H9 (cell line): Measurements from ENCODE around the gene SLC25A26. TPM values are rescaled to one million over a fixed set of nuclear protein-coding genes. Genes with fewer than 3 reads are reported as not detected.

Experiments
- DNase-seq: peaks from one replicate; pipeline ENCODE4 v3.0.0-alpha.2; 2017
- H2AFZ ChIP-seq: one replicate; pipeline ENCODE4 v1.6.1; 2013; ENCODE audit warnings: mild to moderate bottlenecking, low read length, control low read depth, moderate library complexity
- H2AK5ac ChIP-seq: 2 replicates; pipeline ENCODE4 v1.6.1; 2013; ENCODE audit warnings: low read length, control low read depth, mixed read lengths; ENCODE audit not compliant: insufficient read length
- H2BK120ac ChIP-seq: one replicate; pipeline ENCODE4 v1.6.1; 2013; ENCODE audit warnings: low read depth, mild to moderate bottlenecking, low read length, control low read depth, inconsistent platforms; ENCODE audit not compliant: poor library complexity, severe bottlenecking
- H2BK12ac ChIP-seq: 2 replicates; pipeline ENCODE4 v1.6.1; 2013; ENCODE audit warnings: low read length, control low read depth, mixed read lengths, low read depth; ENCODE audit not compliant: insufficient read length
- H2BK15ac ChIP-seq: 2 replicates; pipeline ENCODE4 v1.6.1; 2013; ENCODE audit warnings: low read depth, low read length, control low read depth
- H2BK20ac ChIP-seq: one replicate; pipeline ENCODE4 v1.6.1; 2013; ENCODE audit warnings: low read depth, mild to moderate bottlenecking, low read length, control low read depth, inconsistent platforms; ENCODE audit not compliant: poor library complexity, severe bottlenecking
- H2BK5ac ChIP-seq: 2 replicates; pipeline ENCODE4 v1.6.1; 2013; ENCODE audit warnings: low read length, control low read depth, mixed read lengths; ENCODE audit not compliant: insufficient read length
- H3K14ac ChIP-seq: 2 replicates; pipeline ENCODE4 v1.6.1; 2013; ENCODE audit warnings: low read length, control low read depth; ENCODE audit not compliant: insufficient read depth
- H3K18ac ChIP-seq: 2 replicates; pipeline ENCODE4 v1.6.1; 2013; ENCODE audit warnings: low read depth, mild to moderate bottlenecking, mixed read lengths, low read length, control low read depth; ENCODE audit not compliant: insufficient read length
- H3K23ac ChIP-seq: 2 replicates; pipeline ENCODE4 v1.6.1; 2013; ENCODE audit warnings: low read length, control low read depth, mixed read lengths, low read depth; ENCODE audit not compliant: insufficient read length
- H3K23me2 ChIP-seq: 2 replicates; pipeline ENCODE4 v1.6.1; 2013; ENCODE audit warnings: low read depth, mild to moderate bottlenecking, mixed read lengths, low read length, control low read depth; ENCODE audit not compliant: insufficient read length, poor library complexity, severe bottlenecking
- H3K27ac ChIP-seq: 2 replicates; pipeline ENCODE4 v1.5.1; 2013; ENCODE audit warnings: low read length, control low read depth, mixed read lengths, low read depth; ENCODE audit not compliant: insufficient read length
- H3K27me3 ChIP-seq: 2 replicates; pipeline ENCODE4 v1.6.1; 2013; ENCODE audit warnings: low read length, control low read depth, inconsistent platforms; ENCODE audit not compliant: insufficient read depth
- H3K4ac ChIP-seq: 2 replicates; pipeline ENCODE4 v1.6.1; 2013; ENCODE audit warnings: low read depth, mild to moderate bottlenecking, control low read depth, inconsistent platforms, low read length, moderate library complexity
- H3K4me1 ChIP-seq: 2 replicates; pipeline ENCODE4 v1.6.1; 2013; ENCODE audit warnings: low read length, control low read depth, inconsistent platforms; ENCODE audit not compliant: insufficient read depth
- H3K4me2 ChIP-seq: 2 replicates; pipeline ENCODE4 v1.6.1; 2013; ENCODE audit warnings: low read length, control low read depth, mixed read lengths; ENCODE audit not compliant: insufficient read length, insufficient read depth
- H3K56ac ChIP-seq: 2 replicates; pipeline ENCODE4 v1.6.1; 2013; ENCODE audit warnings: low read depth, mild to moderate bottlenecking, mixed read lengths, low read length, control low read depth; ENCODE audit not compliant: insufficient read length
- H3K79me1 ChIP-seq: 2 replicates; pipeline ENCODE4 v1.6.1; 2013; ENCODE audit warnings: low read depth, mild to moderate bottlenecking, moderate library complexity, low read length, control low read depth, inconsistent platforms; ENCODE audit not compliant: insufficient read depth, poor library complexity, severe bottlenecking
- H3K79me2 ChIP-seq: 2 replicates; pipeline ENCODE4 v1.6.1; 2013; ENCODE audit warnings: low read length, control low read depth, inconsistent platforms; ENCODE audit not compliant: insufficient read depth
- H3K9ac ChIP-seq: 2 replicates; pipeline ENCODE4 v1.6.1; 2013; ENCODE audit warnings: low read length, control low read depth, mixed read lengths; ENCODE audit not compliant: insufficient read length; ENCODE audit errors: extremely low read depth
- H3K9me3 ChIP-seq: one replicate; pipeline ENCODE4 v1.6.1; 2013; ENCODE audit warnings: low read depth, low read length, inconsistent platforms; ENCODE audit not compliant: control insufficient read depth
- H3T11ph ChIP-seq: one replicate; pipeline ENCODE4 v1.6.1; 2013; ENCODE audit warnings: mild to moderate bottlenecking, low read length, control low read depth, inconsistent platforms
- H4K20me1 ChIP-seq: one replicate; pipeline ENCODE4 v1.6.1; 2013; ENCODE audit not compliant: control insufficient read depth, insufficient read length, insufficient read depth
- H4K5ac ChIP-seq: 2 replicates; pipeline ENCODE4 v1.6.1; 2013; ENCODE audit warnings: low read depth, mild to moderate bottlenecking, mixed read lengths, low read length, control low read depth; ENCODE audit not compliant: insufficient read length
- H4K8ac ChIP-seq: replicated peaks from 2 replicates; pipeline ENCODE4 v1.6.1; 2013; ENCODE audit warnings: low read length, control low read depth, mixed read lengths, low read depth; ENCODE audit not compliant: insufficient read length
- H4K91ac ChIP-seq: 2 replicates; pipeline ENCODE4 v1.6.1; 2013; ENCODE audit warnings: low read depth, mild to moderate bottlenecking, moderate library complexity, mixed read lengths, low read length, control low read depth; ENCODE audit not compliant: insufficient read length
- H3K27ac Mint-ChIP-seq, 3 experiments: 2 replicates in 2 of 3; 3 replicates in 1 of 3; pipeline ENCODE4 v1.8.0; 2020 to 2021; ENCODE audit warnings: mixed read lengths in 3 of 3, mild to moderate bottlenecking in 1 of 3, moderate library complexity in 1 of 3
- H3K27me3 Mint-ChIP-seq: 2 replicates; pipeline ENCODE4 v1.8.0; 2021; ENCODE audit warnings: low read depth, mild to moderate bottlenecking, moderate library complexity, mixed read lengths
- H3K36me3 Mint-ChIP-seq, 3 experiments: 2 replicates in 2 of 3; 3 replicates in 1 of 3; pipeline ENCODE4 v1.8.0; 2020 to 2021; ENCODE audit warnings: low read depth in 3 of 3, mixed read lengths in 3 of 3; ENCODE audit not compliant: insufficient read depth in 1 of 3
- H3K4me1 Mint-ChIP-seq, 2 experiments: 2 replicates each; pipeline ENCODE4 v1.8.0; 2020; ENCODE audit warnings: mixed read lengths in 2 of 2
- H3K4me3 Mint-ChIP-seq, 2 experiments: 2 replicates in 1 of 2; 3 replicates in 1 of 2; pipeline ENCODE4 v1.8.0; 2020 to 2021; ENCODE audit warnings: mild to moderate bottlenecking in 2 of 2, mixed read lengths in 2 of 2, moderate library complexity in 1 of 2
- H3K9me3 Mint-ChIP-seq, 2 experiments: 2 replicates in 1 of 2; 3 replicates in 1 of 2; pipeline ENCODE4 v1.8.0; 2020; ENCODE audit warnings: mild to moderate bottlenecking in 2 of 2, mixed read lengths in 2 of 2, moderate library complexity in 1 of 2
- CTCF ChIP-seq: fragments of 200-600 bp; sonication (generic); conservative IDR thresholded peaks from 3 replicates; pipeline ENCODE4 v1.8.0; 2021; ENCODE audit warnings: antibody characterized with exemption, mild to moderate bottlenecking
- WGBS: extraction: QIAGEN DNeasy Blood & Tissue Kit; methylation state at CpG from one replicate; pipeline ENCODE4 v1.1.7; 2013; ENCODE audit warnings: missing lambda C conversion rate, low lambda C conversion rate, mixed read lengths; ENCODE audit not compliant: insufficient read length; ENCODE audit errors: extremely low coverage; 5-methylcytosine and 5-hydroxymethylcytosine counted together
- total RNA-seq: library from RNA; stranded (reverse); gene quantifications from 2 replicates; pipeline ENCODE4 v1.2.1, GENCODE V29; 2021

Gene SLC25A26
- total RNA-seq, 1 experiment from 2014 or later = 30.2 TPM

- peaks cover 8 to 9% of the 10 kb centered on the region in 2 experiments for H3K4me1 Mint-ChIP-seq
- no peak overlapping the region; the same call in 1 of the 2 replicates for H3K14ac ChIP-seq
- no peak overlapping the region for H2AFZ ChIP-seq
- H4K8ac ChIP-seq = no peak overlapping the region
- H3K4me1 ChIP-seq = no peaks in the 10 kb centered on the region
- H2BK15ac ChIP-seq = no peak overlapping the region
- no peaks in the 10 kb centered on the region for H4K20me1 ChIP-seq
- no peak overlapping the region for H3K9ac ChIP-seq
- H3K36me3 Mint-ChIP-seq = no peaks in the 10 kb centered on the region
- H4K91ac ChIP-seq = no peak overlapping the region
- H2BK5ac ChIP-seq = no peak overlapping the region
- H3K4me3 Mint-ChIP-seq = no peak overlapping the region
- H4K5ac ChIP-seq = no peak overlapping the region
- no peaks in the 10 kb centered on the region for H3K23me2 ChIP-seq
- H3K79me1 ChIP-seq = no peaks in the 10 kb centered on the region
- H3K79me2 ChIP-seq = no peaks in the 10 kb centered on the region
- no peak overlapping the region for H2AK5ac ChIP-seq
- no peak overlapping the region for H3K27ac ChIP-seq
- H3K56ac ChIP-seq = no peak overlapping the region
- peak overlapping the region in 1 of 3 experiments; percentile 5; a peak in 2 of 7 replicates for H3K27ac Mint-ChIP-seq
- H3K23ac ChIP-seq = no peak overlapping the region
- H3T11ph ChIP-seq = no peak overlapping the region
- H2BK120ac ChIP-seq = no peak overlapping the region
- peaks cover 10% of the 10 kb centered on the region for H3K27me3 Mint-ChIP-seq
- no peak overlapping the region for H3K4me2 ChIP-seq
- WGBS = 100% methylated on average over 2 of the region's 7 CpGs
- TF ChIP-seq CTCF = no peak
- H2BK12ac ChIP-seq = no peak overlapping the region
- no peak for DNase-seq
- no peak overlapping the region for H3K18ac ChIP-seq
- H2BK20ac ChIP-seq = no peak overlapping the region
- no peak overlapping the region for H3K4ac ChIP-seq
- H3K27me3 ChIP-seq = no peaks in the 10 kb centered on the region
- no peaks in the 10 kb centered on the region for H3K9me3 ChIP-seq
- H3K9me3 Mint-ChIP-seq = no peaks in the 10 kb centered on the region
These were observed 22.2 kb upstream of the SLC25A26 start for GRCh38 chr3:66198437-66199088.
